HG03045 (cell line): ENCODE results near the gene FRMD3.
"Not testable (repeated sequence)": the region's sequence is repeated elsewhere in the genome, so short reads cannot be mapped to it uniquely, and the experiment has no call there.

Source experiments
- ATAC-seq: cut with Tn5 transposase; IDR thresholded peaks from one replicate; pipeline ENCODE4 v1.9.1; 2021; ENCODE audit warnings: mild to moderate bottlenecking, moderate library complexity; ENCODE audit not compliant: unreplicated experiment

The FRMD3 gene

GRCh38 chr9:83403527-83404238, 134.5 kb downstream of the FRMD3 start:
- ATAC-seq: no peak

GRCh38 chr9:83401328-83401900, 136.8 kb downstream of the FRMD3 start:
- ATAC-seq: no peak

- no peak for ATAC-seq
Observed at GRCh38 chr9:83396813-83397212, 141.4 kb downstream of the FRMD3 start.

- no peak for ATAC-seq
Observed at GRCh38 chr9:83396342-83396741, 141.9 kb downstream of the FRMD3 start.

GRCh38 chr9:83392228-83392627, 146.0 kb downstream of the FRMD3 start:
- ATAC-seq: no peak

- ATAC-seq: no peak
Observed at GRCh38 chr9:83388346-83388745, 149.9 kb downstream of the FRMD3 start.

GRCh38 chr9:83387401-83388185, 150.6 kb downstream of the FRMD3 start:
- no peak for ATAC-seq

GRCh38 chr9:83385317-83385716, 152.9 kb downstream of the FRMD3 start:
- no peak for ATAC-seq

GRCh38 chr9:83384214-83384613, 154.0 kb downstream of the FRMD3 start:
- ATAC-seq: no peak

- ATAC-seq: no peak
Observed at GRCh38 chr9:83383034-83383433, 155.2 kb downstream of the FRMD3 start.

- no peak for ATAC-seq
Observed at GRCh38 chr9:83382421-83382820, 155.8 kb downstream of the FRMD3 start.

- no peak for ATAC-seq
Observed at GRCh38 chr9:83379045-83379444, 159.2 kb downstream of the FRMD3 start.

GRCh38 chr9:83372957-83373356, 165.2 kb downstream of the FRMD3 start:
- no peak for ATAC-seq

- ATAC-seq: no peak
Observed at GRCh38 chr9:83367326-83367725, 170.9 kb downstream of the FRMD3 start.

GRCh38 chr9:83362341-83362995, 175.7 kb downstream of the FRMD3 start:
- no peak for ATAC-seq

GRCh38 chr9:83359039-83359438, 179.2 kb downstream of the FRMD3 start:
- no peak for ATAC-seq

- ATAC-seq: not testable (repeated sequence)
Observed at GRCh38 chr9:83358493-83358892, 179.7 kb downstream of the FRMD3 start.

- ATAC-seq: no peak
Observed at GRCh38 chr9:83355729-83356151, 182.5 kb downstream of the FRMD3 start.

- ATAC-seq: no peak
Observed at GRCh38 chr9:83355024-83355444, 183.2 kb downstream of the FRMD3 start.

- no peak for ATAC-seq
Observed at GRCh38 chr9:83349031-83349430, 189.2 kb downstream of the FRMD3 start.

- no peak for ATAC-seq
Observed at GRCh38 chr9:83346655-83347420, 191.4 kb downstream of the FRMD3 start.
